ENCODE measurements around the gene FGG. TPM values are rescaled to one million over a fixed set of nuclear protein-coding genes. Genes with fewer than 3 reads are reported as not detected.

Gene FGG
- total and polyA plus RNA-seq, 2 of the 13 experiments (the other 11 are each of a cell fraction or from before 2014, with no cell fraction given): 1,037 to 2,423 TPM

GRCh38 chr4:154577324-154577723 is 35.1 kb downstream of the FGG start (continued):
- peak; percentile 88 for TF ChIP-seq AHDC1 (CRISPR knock-in tag; IDR thresholded peaks at IDR 0.05; ENCODE audit: borderline replicate concordance)
- TF ChIP-seq ATF7 (IDR thresholded peaks at IDR 0.05): peak; percentile 28; the same call in 1 of the 2 replicates
- no peak for TF ChIP-seq ATF7 (CRISPR knock-in tag; IDR thresholded peaks at IDR 0.05)
- TF ChIP-seq SRSF9 (IDR thresholded peaks at IDR 0.05; ENCODE audit: borderline replicate concordance, insufficient read depth, low read depth, low read length, poor library complexity, severe bottlenecking): no peak
- peak; percentile 96 for TF ChIP-seq NR2F2 (IDR thresholded peaks at IDR 0.05; ENCODE audit: borderline replicate concordance, low read depth)
- peak; percentile 97 for TF ChIP-seq THRA (CRISPR knock-in tag; IDR thresholded peaks at IDR 0.05; ENCODE audit: borderline replicate concordance)
- no peak for TF ChIP-seq SIN3B (IDR thresholded peaks at IDR 0.05; ENCODE audit: low read length)
- TF ChIP-seq ZNF224 (CRISPR knock-in tag; IDR thresholded peaks at IDR 0.05): no peak
- 0 out of 2 replicates have a peak, but pooled peaks have one; percentile 40 for TF ChIP-seq HOXA5 (CRISPR knock-in tag; IDR thresholded peaks at IDR 0.05)
- TF ChIP-seq HMG20B (CRISPR knock-in tag; conservative IDR thresholded peaks at IDR 0.05): peak; percentile 85
- no peak for TF ChIP-seq ZNF672 (CRISPR knock-in tag; IDR thresholded peaks at IDR 0.05)
- no peak for TF ChIP-seq FOSL1 (CRISPR knock-in tag; IDR thresholded peaks at IDR 0.05; ENCODE audit: borderline replicate concordance)
- TF ChIP-seq KMT2A (CRISPR knock-in tag; IDR thresholded peaks at IDR 0.05): peak; percentile 60; the same call in 1 of the 2 replicates
- peak; percentile 92 for TF ChIP-seq HNF1A (IDR thresholded peaks at IDR 0.05; ENCODE audit: low read depth)
- peak; percentile 94 for TF ChIP-seq HNF1A (CRISPR knock-in tag; IDR thresholded peaks at IDR 0.05; ENCODE audit: borderline replicate concordance)
- no peak for TF ChIP-seq ZNF607 (CRISPR knock-in tag; IDR thresholded peaks at IDR 0.05; ENCODE audit: borderline replicate concordance)
- TF ChIP-seq STAG1 (CRISPR knock-in tag; IDR thresholded peaks at IDR 0.05): peak; percentile 24; the same call in 1 of the 2 replicates
- TF ChIP-seq ZNF781 (CRISPR knock-in tag; IDR thresholded peaks at IDR 0.05; ENCODE audit: borderline replicate concordance, not compliant biosample characterization): no peak
- TF ChIP-seq ZNF7 (CRISPR knock-in tag; IDR thresholded peaks at IDR 0.05): no peak
- TF ChIP-seq ZNF788 (CRISPR knock-in tag; IDR thresholded peaks at IDR 0.05; ENCODE audit: borderline replicate concordance): 0 out of 2 replicates have a peak, but pooled peaks have one; percentile 28

All from HepG2 (cell line).